ENCODE results near the gene ARHGAP15. TPM values are rescaled to one million over a fixed set of nuclear protein-coding genes. Genes with fewer than 3 reads are reported as not detected.

The ARHGAP15 gene
- total and polyA plus RNA-seq, 2 experiments from 2014 or later, result 0.26 TPM; not detected in 1

- no peaks in the 10 kb centered on the region for H3F3A ChIP-seq (replicated peaks; ENCODE audit: low read depth)
- Mint-ChIP-seq H3K4me3 (no peak overlapping the region), H3K4me1 (no peaks in the 10 kb centered on the region), H3K9me3 (no peaks in the 10 kb centered on the region), H3K27ac (no peak overlapping the region), H3K27me3 (ENCODE audit: insufficient read depth, low read depth, poor library complexity) (peaks cover 2% of the 10 kb centered on the region), H3K36me3 (ENCODE audit: low read depth) (no peaks in the 10 kb centered on the region)
- no peaks in the 10 kb centered on the region for H3K36me3 ChIP-seq (ENCODE audit: insufficient read depth)
- no peaks in the 10 kb centered on the region for H3K27me3 ChIP-seq (ENCODE audit: insufficient read depth)
- H3K4me1 ChIP-seq (ENCODE audit: insufficient read depth), result no peaks in the 10 kb centered on the region; the same call in 1 of the 2 replicates
- H3K4me3 ChIP-seq, result no peak overlapping the region
- H3K4me2 ChIP-seq, result no peak overlapping the region
- ATAC-seq, result no peak
- peaks cover 5% of the 10 kb centered on the region; the same call in 1 of the 2 replicates for H3K9me2 ChIP-seq (ENCODE audit: insufficient read depth)
- H2AFZ ChIP-seq, result no peak overlapping the region
- H4K20me1 ChIP-seq (replicated peaks; ENCODE audit: insufficient read depth), result no peaks in the 10 kb centered on the region
- no peak for DNase-seq (ENCODE audit: low spot score)
- no peaks in the 10 kb centered on the region for H3K79me2 ChIP-seq (replicated peaks; ENCODE audit: insufficient read depth)
- H3K27ac ChIP-seq (ENCODE audit: low read depth), result no peak overlapping the region
- TF ChIP-seq CREB1 (CRISPR knock-in tag; IDR thresholded peaks at IDR 0.05; ENCODE audit: low read depth) (no peak), STAT1 (IDR thresholded peaks at IDR 0.05; ENCODE audit: unreplicated experiment) (no peak), POLR2AphosphoS5 (IDR thresholded peaks at IDR 0.05; ENCODE audit: low read depth) (no peak), NANOG (IDR thresholded peaks at IDR 0.05; ENCODE audit: borderline replicate concordance) (no peak), ZNF331 (CRISPR knock-in tag; IDR thresholded peaks at IDR 0.05; ENCODE audit: low read depth) (no peak), JUNB (IDR thresholded peaks at IDR 0.05; ENCODE audit: unreplicated experiment) (no peak), EZH2phosphoT487 (IDR thresholded peaks at IDR 0.05; ENCODE audit: unreplicated experiment) (no peak), REST (IDR thresholded peaks at IDR 0.05; ENCODE audit: unreplicated experiment) (no peak), EZH2 (IDR thresholded peaks at IDR 0.05; ENCODE audit: low read depth, unreplicated experiment) (no peak)
- TF ChIP-seq, protein P1, sequence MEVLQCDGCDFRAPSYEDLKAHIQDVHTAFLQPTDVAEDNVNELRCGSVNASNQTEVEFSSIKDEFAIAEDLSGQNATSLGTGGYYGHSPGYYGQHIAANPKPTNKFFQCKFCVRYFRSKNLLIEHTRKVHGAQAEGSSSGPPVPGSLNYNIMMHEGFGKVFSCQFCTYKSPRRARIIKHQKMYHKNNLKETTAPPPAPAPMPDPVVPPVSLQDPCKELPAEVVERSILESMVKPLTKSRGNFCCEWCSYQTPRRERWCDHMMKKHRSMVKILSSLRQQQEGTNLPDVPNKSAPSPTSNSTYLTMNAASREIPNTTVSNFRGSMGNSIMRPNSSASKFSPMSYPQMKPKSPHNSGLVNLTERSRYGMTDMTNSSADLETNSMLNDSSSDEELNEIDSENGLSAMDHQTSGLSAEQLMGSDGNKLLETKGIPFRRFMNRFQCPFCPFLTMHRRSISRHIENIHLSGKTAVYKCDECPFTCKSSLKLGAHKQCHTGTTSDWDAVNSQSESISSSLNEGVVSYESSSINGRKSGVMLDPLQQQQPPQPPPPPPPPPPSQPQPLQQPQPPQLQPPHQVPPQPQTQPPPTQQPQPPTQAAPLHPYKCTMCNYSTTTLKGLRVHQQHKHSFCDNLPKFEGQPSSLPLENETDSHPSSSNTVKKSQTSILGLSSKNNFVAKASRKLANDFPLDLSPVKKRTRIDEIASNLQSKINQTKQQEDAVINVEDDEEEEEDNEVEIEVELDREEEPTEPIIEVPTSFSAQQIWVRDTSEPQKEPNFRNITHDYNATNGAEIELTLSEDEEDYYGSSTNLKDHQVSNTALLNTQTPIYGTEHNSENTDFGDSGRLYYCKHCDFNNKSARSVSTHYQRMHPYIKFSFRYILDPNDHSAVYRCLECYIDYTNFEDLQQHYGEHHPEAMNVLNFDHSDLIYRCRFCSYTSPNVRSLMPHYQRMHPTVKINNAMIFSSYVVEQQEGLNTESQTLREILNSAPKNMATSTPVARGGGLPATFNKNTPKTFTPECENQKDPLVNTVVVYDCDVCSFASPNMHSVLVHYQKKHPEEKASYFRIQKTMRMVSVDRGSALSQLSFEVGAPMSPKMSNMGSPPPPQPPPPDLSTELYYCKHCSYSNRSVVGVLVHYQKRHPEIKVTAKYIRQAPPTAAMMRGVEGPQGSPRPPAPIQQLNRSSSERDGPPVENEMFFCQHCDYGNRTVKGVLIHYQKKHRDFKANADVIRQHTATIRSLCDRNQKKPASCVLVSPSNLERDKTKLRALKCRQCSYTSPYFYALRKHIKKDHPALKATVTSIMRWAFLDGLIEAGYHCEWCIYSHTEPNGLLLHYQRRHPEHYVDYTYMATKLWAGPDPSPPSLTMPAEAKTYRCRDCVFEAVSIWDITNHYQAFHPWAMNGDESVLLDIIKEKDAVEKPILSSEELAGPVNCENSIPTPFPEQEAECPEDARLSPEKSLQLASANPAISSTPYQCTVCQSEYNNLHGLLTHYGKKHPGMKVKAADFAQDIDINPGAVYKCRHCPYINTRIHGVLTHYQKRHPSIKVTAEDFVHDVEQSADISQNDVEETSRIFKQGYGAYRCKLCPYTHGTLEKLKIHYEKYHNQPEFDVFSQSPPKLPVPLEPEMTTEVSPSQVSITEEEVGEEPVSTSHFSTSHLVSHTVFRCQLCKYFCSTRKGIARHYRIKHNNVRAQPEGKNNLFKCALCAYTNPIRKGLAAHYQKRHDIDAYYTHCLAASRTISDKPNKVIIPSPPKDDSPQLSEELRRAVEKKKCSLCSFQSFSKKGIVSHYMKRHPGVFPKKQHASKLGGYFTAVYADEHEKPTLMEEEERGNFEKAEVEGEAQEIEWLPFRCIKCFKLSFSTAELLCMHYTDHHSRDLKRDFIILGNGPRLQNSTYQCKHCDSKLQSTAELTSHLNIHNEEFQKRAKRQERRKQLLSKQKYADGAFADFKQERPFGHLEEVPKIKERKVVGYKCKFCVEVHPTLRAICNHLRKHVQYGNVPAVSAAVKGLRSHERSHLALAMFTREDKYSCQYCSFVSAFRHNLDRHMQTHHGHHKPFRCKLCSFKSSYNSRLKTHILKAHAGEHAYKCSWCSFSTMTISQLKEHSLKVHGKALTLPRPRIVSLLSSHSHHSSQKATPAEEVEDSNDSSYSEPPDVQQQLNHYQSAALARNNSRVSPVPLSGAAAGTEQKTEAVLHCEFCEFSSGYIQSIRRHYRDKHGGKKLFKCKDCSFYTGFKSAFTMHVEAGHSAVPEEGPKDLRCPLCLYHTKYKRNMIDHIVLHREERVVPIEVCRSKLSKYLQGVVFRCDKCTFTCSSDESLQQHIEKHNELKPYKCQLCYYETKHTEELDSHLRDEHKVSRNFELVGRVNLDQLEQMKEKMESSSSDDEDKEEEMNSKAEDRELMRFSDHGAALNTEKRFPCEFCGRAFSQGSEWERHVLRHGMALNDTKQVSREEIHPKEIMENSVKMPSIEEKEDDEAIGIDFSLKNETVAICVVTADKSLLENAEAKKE (CRISPR knock-in tag; IDR thresholded peaks at IDR 0.05), result no peak
- TF ChIP-seq, protein P2, sequence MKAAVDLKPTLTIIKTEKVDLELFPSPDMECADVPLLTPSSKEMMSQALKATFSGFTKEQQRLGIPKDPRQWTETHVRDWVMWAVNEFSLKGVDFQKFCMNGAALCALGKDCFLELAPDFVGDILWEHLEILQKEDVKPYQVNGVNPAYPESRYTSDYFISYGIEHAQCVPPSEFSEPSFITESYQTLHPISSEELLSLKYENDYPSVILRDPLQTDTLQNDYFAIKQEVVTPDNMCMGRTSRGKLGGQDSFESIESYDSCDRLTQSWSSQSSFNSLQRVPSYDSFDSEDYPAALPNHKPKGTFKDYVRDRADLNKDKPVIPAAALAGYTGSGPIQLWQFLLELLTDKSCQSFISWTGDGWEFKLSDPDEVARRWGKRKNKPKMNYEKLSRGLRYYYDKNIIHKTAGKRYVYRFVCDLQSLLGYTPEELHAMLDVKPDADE (IDR thresholded peaks at IDR 0.05), result no peak
- TF ChIP-seq, protein P3, sequence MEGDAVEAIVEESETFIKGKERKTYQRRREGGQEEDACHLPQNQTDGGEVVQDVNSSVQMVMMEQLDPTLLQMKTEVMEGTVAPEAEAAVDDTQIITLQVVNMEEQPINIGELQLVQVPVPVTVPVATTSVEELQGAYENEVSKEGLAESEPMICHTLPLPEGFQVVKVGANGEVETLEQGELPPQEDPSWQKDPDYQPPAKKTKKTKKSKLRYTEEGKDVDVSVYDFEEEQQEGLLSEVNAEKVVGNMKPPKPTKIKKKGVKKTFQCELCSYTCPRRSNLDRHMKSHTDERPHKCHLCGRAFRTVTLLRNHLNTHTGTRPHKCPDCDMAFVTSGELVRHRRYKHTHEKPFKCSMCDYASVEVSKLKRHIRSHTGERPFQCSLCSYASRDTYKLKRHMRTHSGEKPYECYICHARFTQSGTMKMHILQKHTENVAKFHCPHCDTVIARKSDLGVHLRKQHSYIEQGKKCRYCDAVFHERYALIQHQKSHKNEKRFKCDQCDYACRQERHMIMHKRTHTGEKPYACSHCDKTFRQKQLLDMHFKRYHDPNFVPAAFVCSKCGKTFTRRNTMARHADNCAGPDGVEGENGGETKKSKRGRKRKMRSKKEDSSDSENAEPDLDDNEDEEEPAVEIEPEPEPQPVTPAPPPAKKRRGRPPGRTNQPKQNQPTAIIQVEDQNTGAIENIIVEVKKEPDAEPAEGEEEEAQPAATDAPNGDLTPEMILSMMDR (conservative IDR thresholded peaks at IDR 0.05; ENCODE audit: low read depth in 2 of 2), result no peak
Measured at GRCh38 chr2:143415571-143415970, 286.4 kb downstream of the ARHGAP15 start.

Measured in GM23338 (cell line).